Left ventricle myocardium inferior (tissue), 1 donor: ENCODE data around the gene NHLRC4. TPM values are rescaled to one million over a fixed set of nuclear protein-coding genes. Genes with fewer than 3 reads are reported as not detected.

Experiments
- DNase-seq: peaks from one replicate; pipeline ENCODE4 v3.0.0-alpha.2; 2020
- H3K27ac ChIP-seq: fragments of 200-600 bp; replicated peaks from 2 replicates; pipeline ENCODE4 v1.8.0; 2021
- H3K27me3 ChIP-seq: fragments of 200-600 bp; 2 replicates; pipeline ENCODE4 v1.8.0; 2021; ENCODE audit warnings: low read depth
- H3K36me3 ChIP-seq: fragments of 200-600 bp; 2 replicates; pipeline ENCODE4 v1.8.0; 2021
- H3K4me1 ChIP-seq: fragments of 200-600 bp; 2 replicates; pipeline ENCODE4 v1.8.0; 2021
- H3K4me3 ChIP-seq: fragments of 200-600 bp; 2 replicates; pipeline ENCODE4 v1.8.0; 2021; ENCODE audit warnings: mild to moderate bottlenecking, moderate library complexity
- H3K9me3 ChIP-seq: fragments of 200-600 bp; replicated peaks from 2 replicates; pipeline ENCODE4 v1.8.0; 2021
- CTCF ChIP-seq: fragments of 200-600 bp; IDR thresholded peaks from 2 replicates; pipeline ENCODE4 v1.8.0; 2021; ENCODE audit warnings: antibody characterized with exemption, mild to moderate bottlenecking, borderline replicate concordance
- intact Hi-C: fragments of 100-400 bp; cut with micrococcal nuclease; formaldehyde crosslinking; loops from one replicate; pipeline ENCODE4 v1.11.0; 2022
- total RNA-seq: library from RNA; stranded (reverse); fragmentation: NEBNext Ultra II Directional; extraction: Animal tissue kit (Norgen Biotek cat#: 25700); gene quantifications from one replicate; pipeline ENCODE4 v1.2.1, GENCODE V29; 2021
- donor health status: DM: no; HTN: yes; CAD: no; lungs with severe emphysema.

Gene NHLRC4
- total RNA-seq, 1 donor from 2014 or later: 0.11 TPM

- H3K4me3 ChIP-seq: no peak overlapping the region
- TF ChIP-seq CTCF: no peak
- H3K27me3 ChIP-seq: no peaks in the 10 kb centered on the region
- intact Hi-C loops: no loop called here
- H3K4me1 ChIP-seq: no peaks in the 10 kb centered on the region
- no peak overlapping the region for H3K27ac ChIP-seq
- DNase-seq: no peak
- H3K9me3 ChIP-seq: no peaks in the 10 kb centered on the region
- peaks cover 23% of the 10 kb centered on the region for H3K36me3 ChIP-seq
Observed at GRCh38 chr16:540645-541340, 26.0 kb upstream of the NHLRC4 start.

- no peak for DNase-seq
- Histone ChIP-seq H3K4me3 (no peak overlapping the region), H3K27ac (no peak overlapping the region), H3K9me3 (no peaks in the 10 kb centered on the region), H3K36me3 (peaks cover 27% of the 10 kb centered on the region), H3K4me1 (no peaks in the 10 kb centered on the region), H3K27me3 (no peaks in the 10 kb centered on the region)
- intact Hi-C loops: no loop called here
- no peak for TF ChIP-seq CTCF
Observed at GRCh38 chr16:543301-544164, 23.3 kb upstream of the NHLRC4 start.

- DNase-seq: no peak
- Histone ChIP-seq H3K9me3 (no peaks in the 10 kb centered on the region), H3K27ac (no peak overlapping the region), H3K27me3 (no peaks in the 10 kb centered on the region), H3K4me3 (no peak overlapping the region), H3K36me3 (peaks cover 35% of the 10 kb centered on the region), H3K4me1 (no peaks in the 10 kb centered on the region)
- intact Hi-C loops: no loop called here
- TF ChIP-seq CTCF: no peak
Observed at GRCh38 chr16:544517-544916, 22.3 kb upstream of the NHLRC4 start.

GRCh38 chr16:546909-547770, 19.7 kb upstream of the NHLRC4 start:
- Histone ChIP-seq H3K4me3 (no peak overlapping the region), H3K9me3 (no peaks in the 10 kb centered on the region), H3K27ac (no peak overlapping the region), H3K36me3 (peaks cover 40% of the 10 kb centered on the region), H3K4me1 (no peaks in the 10 kb centered on the region), H3K27me3 (no peaks in the 10 kb centered on the region)
- DNase-seq: peak; percentile 68
- intact Hi-C loops: no loop called here
- peak; percentile 57 for TF ChIP-seq CTCF

GRCh38 chr16:548586-548985, 18.2 kb upstream of the NHLRC4 start:
- H3K4me3 ChIP-seq: no peak overlapping the region
- H3K4me1 ChIP-seq: no peaks in the 10 kb centered on the region
- DNase-seq: no peak
- H3K9me3 ChIP-seq: no peaks in the 10 kb centered on the region
- intact Hi-C loops: no loop called here
- H3K36me3 ChIP-seq: peaks cover 48% of the 10 kb centered on the region
- no peak overlapping the region for H3K27ac ChIP-seq
- H3K27me3 ChIP-seq: no peaks in the 10 kb centered on the region
- TF ChIP-seq CTCF: no peak
